ENCODE data around the gene MFN2.

Gene MFN2

DNA sequence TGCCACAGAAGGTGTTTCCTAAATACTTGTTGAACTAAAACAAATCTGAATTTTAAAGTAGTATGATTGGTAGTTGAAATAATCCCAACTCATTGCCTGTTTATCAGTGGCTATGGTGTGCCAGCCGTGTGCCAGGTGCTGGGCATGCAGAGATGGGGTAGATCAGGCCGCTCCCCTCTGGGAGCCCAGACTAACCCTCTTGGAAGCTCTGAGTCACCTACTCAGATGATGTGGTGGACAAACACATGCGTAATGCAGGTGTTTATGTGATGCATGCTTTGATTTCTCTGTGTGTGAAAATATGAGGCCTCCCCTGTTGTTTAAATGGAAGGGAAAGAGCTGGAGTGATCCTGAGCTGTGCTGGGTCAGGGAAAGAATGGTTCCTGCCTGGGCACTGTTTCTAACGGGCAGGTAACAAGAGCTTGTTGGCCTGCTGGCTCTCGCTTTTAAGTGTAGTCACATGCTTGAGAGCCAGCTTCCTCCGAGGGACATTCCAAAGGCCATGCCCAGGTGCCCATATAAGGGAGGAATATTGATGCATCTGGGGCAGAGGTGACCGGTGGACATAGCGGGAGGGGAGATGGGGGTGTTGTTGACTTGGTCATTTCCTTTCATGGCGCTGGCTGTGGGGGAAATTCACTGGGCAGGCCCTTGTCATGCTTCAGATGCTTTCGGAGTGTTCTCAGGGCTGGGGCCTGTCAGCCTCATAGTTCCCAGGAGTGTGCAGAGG lies 10.2 kb downstream of the MFN2 start:
- DNase-seq (ENCODE audit: low read depth) = no peak
- TF ChIP-seq, protein P1, sequence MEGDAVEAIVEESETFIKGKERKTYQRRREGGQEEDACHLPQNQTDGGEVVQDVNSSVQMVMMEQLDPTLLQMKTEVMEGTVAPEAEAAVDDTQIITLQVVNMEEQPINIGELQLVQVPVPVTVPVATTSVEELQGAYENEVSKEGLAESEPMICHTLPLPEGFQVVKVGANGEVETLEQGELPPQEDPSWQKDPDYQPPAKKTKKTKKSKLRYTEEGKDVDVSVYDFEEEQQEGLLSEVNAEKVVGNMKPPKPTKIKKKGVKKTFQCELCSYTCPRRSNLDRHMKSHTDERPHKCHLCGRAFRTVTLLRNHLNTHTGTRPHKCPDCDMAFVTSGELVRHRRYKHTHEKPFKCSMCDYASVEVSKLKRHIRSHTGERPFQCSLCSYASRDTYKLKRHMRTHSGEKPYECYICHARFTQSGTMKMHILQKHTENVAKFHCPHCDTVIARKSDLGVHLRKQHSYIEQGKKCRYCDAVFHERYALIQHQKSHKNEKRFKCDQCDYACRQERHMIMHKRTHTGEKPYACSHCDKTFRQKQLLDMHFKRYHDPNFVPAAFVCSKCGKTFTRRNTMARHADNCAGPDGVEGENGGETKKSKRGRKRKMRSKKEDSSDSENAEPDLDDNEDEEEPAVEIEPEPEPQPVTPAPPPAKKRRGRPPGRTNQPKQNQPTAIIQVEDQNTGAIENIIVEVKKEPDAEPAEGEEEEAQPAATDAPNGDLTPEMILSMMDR (IDR thresholded peaks at IDR 0.05; ENCODE audit: control insufficient read depth, insufficient read depth, low read depth, low read length, missing control alignments) = no peak

DNA sequence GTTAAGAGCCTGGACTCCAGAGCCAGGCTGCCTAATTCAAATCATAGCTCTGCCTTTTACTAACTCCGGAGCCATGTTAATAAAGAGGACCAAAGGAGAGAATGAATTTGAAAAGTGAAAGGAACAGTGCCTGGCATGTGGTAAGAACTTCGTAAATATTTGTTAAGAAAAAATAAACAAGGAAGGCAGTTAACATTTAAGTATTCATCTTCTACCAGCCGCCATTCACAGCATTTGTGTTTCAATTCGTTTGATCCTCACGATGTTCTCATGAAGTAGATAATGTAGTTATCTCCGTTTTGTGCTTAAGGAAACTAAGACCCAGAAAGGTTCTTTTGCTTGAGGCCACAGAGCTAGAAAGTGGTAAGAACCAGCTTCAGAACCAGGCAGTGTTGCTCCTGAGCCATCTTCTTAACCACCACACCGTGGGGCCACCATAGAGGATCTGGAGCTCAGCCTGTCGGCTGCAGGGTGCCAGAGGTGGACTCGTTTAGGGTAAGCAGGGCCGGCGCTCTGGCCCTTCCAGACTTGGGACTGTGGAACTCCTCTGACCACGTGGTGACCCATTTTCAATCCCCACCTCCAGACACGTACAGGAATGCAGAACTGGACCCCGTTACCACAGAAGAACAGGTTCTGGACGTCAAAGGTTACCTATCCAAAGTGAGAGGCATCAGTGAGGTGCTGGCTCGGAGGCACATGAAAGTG lies 11.9 kb downstream of the MFN2 start:
- TF ChIP-seq, protein P1 (IDR thresholded peaks at IDR 0.05; ENCODE audit: control insufficient read depth, insufficient read depth, low read depth, low read length, missing control alignments) = no peak
- H3K4me3 ChIP-seq (ENCODE audit: control insufficient read depth, low read depth, low read length) = no peak overlapping the region
- DNase-seq (ENCODE audit: low read depth) = no peak

More for the DNA sequence above, 10.2 kb downstream of the MFN2 start:
- no peak overlapping the region for H3K4me3 ChIP-seq (ENCODE audit: control insufficient read depth, low read depth, low read length)

DNA sequence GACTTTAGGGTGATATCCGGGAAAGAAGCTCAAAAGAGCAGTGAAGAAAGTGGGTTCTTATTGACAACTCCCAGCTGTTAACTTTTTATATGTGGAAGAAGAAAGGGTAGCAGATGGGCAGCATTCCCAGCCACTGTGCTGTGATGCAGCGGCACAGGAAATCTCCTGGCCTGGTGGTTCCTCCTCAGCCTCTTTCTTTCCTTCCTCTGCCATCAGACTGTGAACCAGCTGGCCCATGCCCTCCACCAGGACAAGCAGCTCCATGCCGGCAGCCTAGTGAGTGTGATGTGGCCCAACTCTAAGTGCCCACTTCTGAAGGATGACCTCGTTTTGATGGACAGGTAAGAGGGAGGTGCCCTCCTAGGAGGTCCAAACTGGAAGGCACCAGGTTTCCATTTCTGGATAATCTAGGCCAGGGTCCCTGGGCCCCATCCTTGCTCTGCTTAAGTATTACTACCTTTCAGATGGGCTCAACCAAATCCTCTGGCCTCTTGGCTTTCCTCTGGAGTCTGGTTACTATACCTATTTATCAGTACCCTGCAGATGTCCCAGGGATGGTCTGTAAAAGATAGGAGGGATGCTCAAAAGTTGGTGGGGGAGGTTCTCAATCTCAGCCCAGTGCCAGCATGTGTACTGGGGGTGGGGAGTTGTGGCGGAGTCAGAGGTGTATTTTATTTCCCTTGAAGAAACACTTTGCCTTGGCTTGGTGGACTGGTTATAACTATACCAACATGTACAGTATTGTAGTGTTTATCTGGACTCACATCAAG lies 17.0 kb downstream of the MFN2 start:
- DNase-seq (ENCODE audit: low read depth) = no peak
- TF ChIP-seq, protein P1 (IDR thresholded peaks at IDR 0.05; ENCODE audit: control insufficient read depth, insufficient read depth, low read depth, low read length, missing control alignments) = no peak
- H3K4me3 ChIP-seq (ENCODE audit: control insufficient read depth, low read depth, low read length) = no peak overlapping the region

DNA sequence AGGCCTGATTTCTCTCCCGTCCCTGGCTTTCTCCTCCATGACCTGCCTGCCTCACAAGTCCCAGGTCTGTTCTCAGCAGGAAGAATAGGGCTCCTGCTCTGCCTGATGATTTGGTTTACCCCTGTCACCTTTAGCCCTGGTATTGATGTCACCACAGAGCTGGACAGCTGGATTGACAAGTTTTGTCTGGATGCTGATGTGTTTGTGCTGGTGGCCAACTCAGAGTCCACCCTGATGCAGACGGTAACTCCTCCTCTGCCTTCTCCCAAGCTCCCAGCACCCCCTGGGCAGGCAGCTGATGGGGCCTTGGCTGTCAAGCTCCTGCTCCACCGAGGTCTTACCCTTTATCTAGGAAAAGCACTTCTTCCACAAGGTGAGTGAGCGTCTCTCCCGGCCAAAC lies 18.4 kb downstream of the MFN2 start:
- no peak overlapping the region for H3K4me3 ChIP-seq (ENCODE audit: control insufficient read depth, low read depth, low read length)
- TF ChIP-seq, protein P1 (IDR thresholded peaks at IDR 0.05; ENCODE audit: control insufficient read depth, insufficient read depth, low read depth, low read length, missing control alignments) = no peak
- DNase-seq (ENCODE audit: low read depth) = no peak

DNA sequence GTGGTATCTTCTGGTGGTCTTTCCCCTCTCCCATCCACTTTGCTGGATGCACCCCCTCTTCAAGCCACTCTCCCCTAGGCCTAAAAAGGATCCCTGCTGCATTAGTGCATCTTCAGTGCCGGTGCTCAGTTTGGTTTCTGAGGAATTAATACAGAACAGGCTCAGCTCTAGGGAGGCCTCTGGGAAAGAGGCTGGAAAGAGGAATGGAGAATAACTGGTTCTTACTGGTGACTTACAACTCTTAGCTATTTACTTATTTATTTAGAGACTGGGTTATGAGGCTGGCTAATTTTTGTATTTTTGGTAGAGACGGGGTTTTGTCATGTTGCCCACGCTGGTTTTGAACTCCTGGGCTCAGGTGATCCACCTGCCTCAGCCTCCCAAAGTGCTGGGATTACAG lies 19.0 kb downstream of the MFN2 start:
- TF ChIP-seq, protein P1 (IDR thresholded peaks at IDR 0.05; ENCODE audit: control insufficient read depth, insufficient read depth, low read depth, low read length, missing control alignments) = no peak
- H3K4me3 ChIP-seq (ENCODE audit: control insufficient read depth, low read depth, low read length) = no peak overlapping the region
- DNase-seq (ENCODE audit: low read depth) = no peak

DNA sequence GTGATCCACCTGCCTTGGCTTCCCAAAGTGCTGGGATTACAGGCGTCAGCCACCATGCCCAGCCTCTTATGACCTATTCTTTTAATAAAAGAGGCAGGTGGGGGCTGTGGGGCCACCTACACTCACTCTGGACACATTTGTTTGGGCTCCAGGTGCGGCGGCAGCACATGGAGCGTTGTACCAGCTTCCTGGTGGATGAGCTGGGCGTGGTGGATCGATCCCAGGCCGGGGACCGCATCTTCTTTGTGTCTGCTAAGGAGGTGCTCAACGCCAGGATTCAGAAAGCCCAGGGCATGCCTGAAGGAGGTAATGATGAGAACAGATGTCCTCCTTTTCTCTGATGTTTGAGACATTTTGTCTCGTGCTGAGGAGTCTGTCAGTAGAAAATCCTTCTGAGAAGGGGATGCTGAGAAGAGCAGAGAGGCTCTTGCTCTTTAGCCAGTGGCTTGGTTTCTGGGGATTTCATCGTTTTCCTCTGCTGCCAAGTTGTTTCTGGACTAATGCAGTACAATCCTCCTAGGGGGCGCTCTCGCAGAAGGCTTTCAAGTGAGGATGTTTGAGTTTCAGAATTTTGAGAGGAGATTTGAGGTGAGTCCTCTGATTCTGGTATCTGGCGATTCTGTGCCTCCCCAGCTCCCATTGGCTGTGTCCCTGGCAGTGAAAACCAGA lies 21.1 kb downstream of the MFN2 start:
- TF ChIP-seq, protein P1 (IDR thresholded peaks at IDR 0.05; ENCODE audit: control insufficient read depth, insufficient read depth, low read depth, low read length, missing control alignments) = peak; percentile 50
- no peak overlapping the region for H3K4me3 ChIP-seq (ENCODE audit: control insufficient read depth, low read depth, low read length)
- peak; percentile 54 for DNase-seq (ENCODE audit: low read depth)

Data from AG09309 (cell line).